Measurements from ENCODE around the gene NFRKB.
A peak's percentile ranks its signal among the peaks of the same experiment; 100 is the strongest.

DNA sequence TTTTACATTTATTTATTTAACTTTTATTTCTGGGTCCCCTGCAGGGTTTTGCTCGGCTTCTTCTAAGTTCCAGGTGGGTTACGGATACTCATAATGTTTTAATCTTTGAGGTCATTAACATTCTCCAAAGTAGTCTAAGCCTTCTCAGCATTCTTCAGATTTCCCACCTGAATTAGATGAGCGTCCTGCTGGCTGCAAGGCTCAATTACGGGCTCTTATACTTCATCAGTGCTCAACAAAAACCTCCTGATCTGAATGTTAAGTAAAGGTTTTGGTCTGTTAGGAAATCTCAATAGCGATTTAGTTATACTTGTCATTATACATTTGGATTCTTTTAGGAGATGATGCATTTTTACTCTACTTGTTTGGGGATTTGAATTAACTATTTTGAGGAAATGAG is 27.3 kb upstream of the NFRKB start:
- no peak for TF ChIP-seq POLR2A (IDR thresholded peaks at IDR 0.05; ENCODE audit: borderline replicate concordance, extremely low read depth, insufficient read depth, insufficient read length)
- TF ChIP-seq, protein P1, sequence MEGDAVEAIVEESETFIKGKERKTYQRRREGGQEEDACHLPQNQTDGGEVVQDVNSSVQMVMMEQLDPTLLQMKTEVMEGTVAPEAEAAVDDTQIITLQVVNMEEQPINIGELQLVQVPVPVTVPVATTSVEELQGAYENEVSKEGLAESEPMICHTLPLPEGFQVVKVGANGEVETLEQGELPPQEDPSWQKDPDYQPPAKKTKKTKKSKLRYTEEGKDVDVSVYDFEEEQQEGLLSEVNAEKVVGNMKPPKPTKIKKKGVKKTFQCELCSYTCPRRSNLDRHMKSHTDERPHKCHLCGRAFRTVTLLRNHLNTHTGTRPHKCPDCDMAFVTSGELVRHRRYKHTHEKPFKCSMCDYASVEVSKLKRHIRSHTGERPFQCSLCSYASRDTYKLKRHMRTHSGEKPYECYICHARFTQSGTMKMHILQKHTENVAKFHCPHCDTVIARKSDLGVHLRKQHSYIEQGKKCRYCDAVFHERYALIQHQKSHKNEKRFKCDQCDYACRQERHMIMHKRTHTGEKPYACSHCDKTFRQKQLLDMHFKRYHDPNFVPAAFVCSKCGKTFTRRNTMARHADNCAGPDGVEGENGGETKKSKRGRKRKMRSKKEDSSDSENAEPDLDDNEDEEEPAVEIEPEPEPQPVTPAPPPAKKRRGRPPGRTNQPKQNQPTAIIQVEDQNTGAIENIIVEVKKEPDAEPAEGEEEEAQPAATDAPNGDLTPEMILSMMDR (IDR thresholded peaks at IDR 0.05 in 2 of 3, conservative IDR thresholded peaks at IDR 0.05 in 1 of 3; ENCODE audit: borderline replicate concordance in 1 of 3, insufficient read depth in 1 of 3, low read depth in 2 of 3, low read length in 2 of 3) = peak in 1 of 3 experiments; percentile 15; a peak in 1 of 6 replicates
- TF ChIP-seq POLR2AphosphoS5 (IDR thresholded peaks at IDR 0.05; ENCODE audit: low read depth, low read length) = no peak
- TF ChIP-seq CBX3 (IDR thresholded peaks at IDR 0.05; ENCODE audit: low read depth) = no peak
- no peak for TF ChIP-seq CEBPB (IDR thresholded peaks at IDR 0.05; ENCODE audit: low read depth)
- no peak for TF ChIP-seq RAD21 (IDR thresholded peaks at IDR 0.05; ENCODE audit: low read depth)
